Fibroblast of skin of left biceps (primary cell): ENCODE measurements around the gene TMEM178A.
A peak's percentile ranks its signal among the peaks of the same experiment; 100 is the strongest.

ENCODE experiments used
- DNase-seq, 2 experiments: peaks; one replicate each; pipeline ENCODE4 v3.0.0-alpha.2; 2013; ENCODE audit warnings: low read depth in 2 of 2

The TMEM178A gene

DNA sequence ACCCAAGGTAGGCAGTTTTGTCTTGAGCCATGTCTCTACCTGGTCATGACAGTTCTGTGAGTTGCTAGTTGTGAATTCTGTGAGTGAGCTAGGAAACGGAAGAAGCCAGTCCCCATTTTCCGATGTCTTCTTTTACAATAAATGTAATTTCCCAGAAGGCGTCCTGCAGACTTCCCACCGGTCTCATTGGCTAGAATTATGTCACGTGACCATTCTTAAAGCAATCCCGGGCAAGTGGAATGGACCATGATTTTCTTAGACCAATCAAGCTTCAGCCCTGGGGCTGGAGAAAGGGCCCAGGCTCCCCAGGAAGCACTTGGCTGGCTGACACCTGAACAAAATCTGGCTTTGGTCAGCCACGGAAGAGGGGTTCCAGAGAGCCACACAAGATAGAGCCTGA is 10.6 kb downstream of the TMEM178A start:
- DNase-seq = no peak

DNA sequence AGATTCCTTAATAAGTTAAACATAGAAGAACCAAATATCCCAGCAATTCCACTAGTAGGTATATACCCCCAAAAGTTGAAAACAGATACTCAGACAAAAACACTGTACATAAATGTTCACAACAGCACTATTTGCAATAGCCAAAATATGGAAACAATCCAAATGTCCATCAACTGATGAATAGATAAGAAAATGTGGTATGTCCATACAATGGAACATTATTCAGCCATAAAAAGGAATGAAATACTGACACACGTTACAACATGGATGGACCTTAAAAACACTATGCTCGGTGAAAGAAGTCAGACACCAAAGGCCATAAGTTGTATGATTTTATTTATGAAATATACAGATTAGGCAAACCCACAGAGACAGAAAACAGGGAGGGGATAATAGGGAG is 12.5 kb downstream of the TMEM178A start:
- no peak for DNase-seq

DNA sequence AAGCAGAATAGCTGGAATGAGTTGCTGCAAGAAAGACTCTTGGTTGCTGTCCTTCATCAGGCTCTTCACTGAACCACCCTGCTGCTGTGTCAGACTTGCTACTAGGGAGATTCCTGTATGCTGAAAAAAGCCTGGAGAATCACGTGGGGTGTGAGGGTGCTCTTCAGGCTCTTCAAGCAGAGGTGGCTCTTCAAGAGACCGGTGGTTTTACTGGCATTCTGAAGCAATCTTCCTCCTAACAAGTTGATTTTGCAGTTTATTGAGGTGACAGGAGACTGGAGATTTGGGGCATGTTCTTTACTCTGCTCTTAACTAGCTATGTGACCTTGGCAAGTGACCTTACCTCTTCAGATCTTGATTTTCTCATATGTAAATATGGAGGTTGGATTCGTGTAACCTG is 14.1 kb downstream of the TMEM178A start:
- no peak for DNase-seq

DNA sequence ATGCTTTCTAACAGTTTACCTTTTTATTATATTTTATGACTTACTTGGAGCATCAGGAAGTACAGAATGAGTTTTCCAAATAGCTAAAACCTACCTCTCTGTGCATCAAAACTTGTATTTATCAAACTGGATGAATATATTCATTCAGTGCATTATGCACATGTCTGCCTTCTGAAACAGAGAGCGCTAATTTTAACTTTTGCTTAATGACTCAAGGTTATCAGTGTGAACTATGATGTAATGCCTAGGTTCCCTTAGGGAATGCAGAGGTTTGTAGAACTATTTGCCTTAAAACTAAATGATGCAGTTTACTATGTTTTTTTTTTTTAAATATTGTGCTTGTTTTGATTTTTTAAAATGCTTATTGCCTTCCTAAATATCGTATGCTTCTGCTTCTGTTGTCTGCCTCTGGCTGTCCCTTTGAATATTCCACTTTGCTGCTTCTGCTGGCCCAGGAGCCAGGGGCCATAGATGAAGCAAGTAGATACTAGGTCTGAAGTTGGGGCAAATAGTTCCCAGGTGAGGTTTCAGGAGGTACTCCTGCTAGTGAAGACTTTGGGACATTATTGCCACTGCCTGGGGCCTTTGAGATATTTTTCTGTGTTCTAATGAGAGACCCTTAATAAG is 16.5 kb downstream of the TMEM178A start:
- DNase-seq = no peak

DNA sequence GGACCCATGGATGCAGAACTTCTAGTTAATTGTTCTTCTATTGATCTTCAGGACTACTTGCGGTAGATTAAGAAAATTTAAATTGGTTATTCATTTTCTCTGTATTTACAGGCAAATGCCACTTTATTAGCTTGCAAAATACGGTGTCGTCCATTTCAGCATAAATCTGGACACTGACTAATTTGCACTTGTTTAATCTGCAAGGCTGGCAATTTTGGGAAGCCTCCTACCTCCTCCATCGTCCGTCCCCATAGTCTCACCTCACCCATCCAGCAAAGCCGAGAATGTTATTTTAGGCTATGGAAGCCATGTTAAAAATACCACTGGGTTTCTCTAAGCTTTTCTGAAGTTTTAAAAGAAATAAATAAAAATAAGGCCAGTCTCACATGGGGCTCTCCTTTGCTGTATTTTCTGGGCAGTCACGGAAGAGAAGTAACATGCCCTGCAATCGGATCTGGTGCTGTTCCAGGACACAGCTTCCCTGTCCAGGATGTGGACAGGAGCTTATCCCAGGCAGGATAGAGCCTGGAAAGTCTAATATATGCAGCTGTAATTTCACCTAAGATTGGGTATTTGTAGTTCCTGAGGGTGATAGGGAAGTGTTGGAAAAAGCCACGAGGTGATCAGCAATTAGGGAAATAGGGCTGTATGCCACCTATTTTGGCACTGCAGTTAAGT is 17.4 kb downstream of the TMEM178A start:
- no peak for DNase-seq

DNA sequence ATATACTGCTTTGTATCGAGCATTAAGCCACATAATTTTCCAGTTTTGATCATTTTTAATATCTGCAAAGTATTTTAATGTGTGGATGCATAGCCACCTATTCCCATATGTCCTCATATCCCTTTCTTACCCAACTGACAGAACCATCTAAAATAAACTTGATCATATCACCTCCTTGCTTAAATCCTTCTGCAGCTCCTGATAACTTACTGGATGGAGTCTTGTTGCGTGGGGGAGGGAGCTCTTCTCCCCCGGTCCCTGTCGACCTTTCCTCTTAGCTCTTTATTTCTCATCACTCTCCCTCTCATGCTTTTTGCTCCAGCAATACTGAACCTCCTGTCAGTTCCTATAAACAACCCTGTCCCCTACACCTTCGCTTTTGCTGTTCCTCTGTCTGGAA is 18.7 kb downstream of the TMEM178A start:
- no peak for DNase-seq

DNA sequence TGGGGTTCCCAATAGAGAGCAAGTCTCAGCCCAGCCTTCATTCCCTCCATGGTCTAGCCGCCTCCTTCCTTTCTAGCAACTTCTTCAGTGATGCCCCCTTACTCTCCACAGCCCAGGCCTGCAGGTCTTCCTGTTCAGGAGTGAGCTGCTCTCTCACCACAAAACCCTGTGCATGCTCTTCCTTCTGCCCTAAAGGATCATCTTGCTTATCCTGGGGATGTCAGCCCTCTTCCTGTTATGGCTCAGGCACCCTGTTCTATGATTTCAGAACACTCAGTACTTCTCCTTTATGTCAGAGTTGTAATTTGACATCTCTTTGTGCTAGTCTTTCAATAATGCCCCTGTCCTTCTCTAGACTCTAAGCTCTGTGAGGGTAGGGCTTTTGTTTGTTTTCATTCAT is 19.4 kb downstream of the TMEM178A start:
- DNase-seq = no peak

DNA sequence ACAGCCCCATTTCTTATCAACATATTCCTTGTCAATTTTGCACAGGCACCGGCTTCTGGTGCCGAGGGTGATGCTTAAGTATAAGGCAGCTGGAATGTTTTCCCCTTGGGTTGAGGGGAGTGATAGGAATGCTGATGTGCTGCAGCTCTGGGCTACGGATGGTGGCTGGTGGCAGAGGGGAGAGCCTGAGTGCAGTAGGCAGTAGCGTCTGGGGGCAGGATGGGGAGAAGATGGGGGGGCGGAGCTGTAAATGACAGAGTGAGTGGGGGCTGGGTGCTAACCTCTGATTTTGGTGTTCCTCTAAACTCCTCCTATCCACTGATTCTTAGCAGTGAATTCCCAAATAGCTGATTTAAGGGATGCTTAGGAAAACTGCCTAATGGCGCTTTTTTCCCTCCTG is 20.7 kb downstream of the TMEM178A start:
- no peak for DNase-seq

DNA sequence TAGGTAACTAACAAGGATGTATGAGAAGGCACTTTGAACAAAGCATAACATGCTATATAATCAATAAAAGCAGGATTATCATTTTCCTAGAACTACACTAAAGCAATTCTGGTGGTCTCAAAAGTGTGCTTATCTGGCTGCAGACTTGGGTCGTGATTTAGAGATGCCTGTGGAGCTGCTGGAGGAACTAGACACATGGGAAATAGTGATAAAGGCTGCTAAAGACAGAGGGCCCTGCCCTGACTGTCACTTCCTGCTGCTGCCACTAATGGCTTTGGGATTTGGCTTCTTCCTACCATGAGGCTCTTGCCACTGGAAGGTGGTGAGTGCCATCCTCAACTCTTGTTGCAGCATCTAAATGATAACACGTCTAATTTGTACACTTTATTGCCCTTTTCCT is 22.5 kb downstream of the TMEM178A start:
- DNase-seq = no peak

DNA sequence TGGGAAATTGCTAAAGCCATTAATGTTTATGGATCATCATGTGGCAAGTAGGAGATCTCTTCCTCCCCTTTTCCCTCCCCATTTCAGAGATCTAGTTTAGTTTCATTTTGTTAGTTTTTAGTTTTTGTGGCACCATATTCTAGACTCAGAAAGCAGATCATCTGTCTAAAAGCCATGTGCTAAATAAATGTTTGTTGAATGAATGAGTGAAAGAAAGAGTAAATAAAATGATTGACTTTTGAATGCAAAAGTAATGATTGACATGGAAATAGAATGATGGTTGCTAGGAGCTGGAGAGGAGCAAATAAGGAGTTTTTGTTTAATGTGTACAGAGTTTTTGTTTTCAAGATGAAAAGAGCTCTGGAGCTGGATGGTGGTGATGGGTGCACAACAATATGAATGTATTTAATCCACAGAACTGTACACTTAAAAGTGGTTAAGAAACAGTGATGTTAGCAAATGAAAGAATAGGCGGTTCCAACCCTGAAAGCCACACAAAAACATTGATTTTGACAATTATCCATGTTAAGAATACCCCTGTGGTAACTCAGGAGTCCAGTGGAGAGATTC is 23.6 kb downstream of the TMEM178A start:
- DNase-seq = no peak

DNA sequence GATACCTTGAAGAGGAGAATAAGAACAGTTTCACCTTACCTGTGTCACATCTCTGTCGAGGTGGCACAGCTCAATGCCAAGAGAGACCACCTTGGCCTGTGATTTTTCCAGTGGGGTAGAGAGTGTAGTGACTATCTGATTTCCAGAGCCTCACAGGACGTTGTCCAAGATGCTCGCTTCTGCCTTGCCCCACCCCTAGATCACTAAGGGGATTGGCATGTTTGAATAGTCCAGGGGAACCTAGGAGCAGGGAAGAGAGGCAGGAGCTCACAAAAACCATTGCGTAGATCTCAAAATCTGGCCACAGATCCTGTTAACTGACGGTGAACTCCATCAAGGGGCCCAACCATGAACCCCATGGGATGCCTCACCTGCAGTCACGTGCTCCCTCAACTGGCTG is 24.2 kb downstream of the TMEM178A start:
- DNase-seq = no peak

DNA sequence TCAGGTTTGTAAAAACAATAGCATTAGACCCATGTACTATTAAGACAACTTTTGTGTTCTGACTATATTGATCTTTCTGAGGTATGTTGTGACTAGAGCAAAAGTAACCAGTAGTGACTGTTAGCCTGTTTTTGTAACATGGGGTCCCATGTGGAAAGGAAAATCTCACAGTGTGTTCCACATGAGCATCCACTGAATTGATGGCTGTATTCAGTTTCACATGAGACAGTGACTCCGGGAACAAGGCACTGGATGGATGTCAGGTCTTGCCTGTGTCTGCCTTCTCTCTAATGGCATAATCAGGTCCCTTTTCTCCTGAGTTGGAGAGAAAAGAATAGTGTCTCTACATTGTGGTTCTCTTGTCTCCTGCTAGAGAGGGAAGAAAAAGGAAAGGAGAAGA is 27.5 kb downstream of the TMEM178A start:
- no peak for DNase-seq

DNA sequence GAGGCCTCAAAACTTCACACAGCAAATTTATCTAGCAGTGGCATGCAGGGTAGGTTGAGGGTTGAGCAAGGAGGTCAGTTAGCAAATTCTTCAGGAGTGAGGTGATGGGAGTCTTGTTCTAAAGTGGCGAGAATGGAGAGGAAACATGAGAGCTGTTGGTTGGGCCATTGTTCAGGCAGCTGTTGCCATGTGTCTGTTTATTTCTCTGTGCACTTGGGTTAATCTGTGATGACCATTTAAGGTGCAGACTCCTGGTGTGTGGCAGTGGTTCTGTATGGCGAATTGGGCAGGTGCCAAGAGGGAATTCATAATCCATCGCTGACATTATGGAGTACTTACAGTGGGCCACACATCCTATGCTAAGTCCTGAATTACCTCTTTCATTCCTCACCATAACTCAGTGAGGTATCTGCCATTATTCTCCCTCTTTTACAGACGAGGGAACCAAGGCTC is 30.4 kb downstream of the TMEM178A start:
- peak; percentile 12 to 14 for DNase-seq

DNA sequence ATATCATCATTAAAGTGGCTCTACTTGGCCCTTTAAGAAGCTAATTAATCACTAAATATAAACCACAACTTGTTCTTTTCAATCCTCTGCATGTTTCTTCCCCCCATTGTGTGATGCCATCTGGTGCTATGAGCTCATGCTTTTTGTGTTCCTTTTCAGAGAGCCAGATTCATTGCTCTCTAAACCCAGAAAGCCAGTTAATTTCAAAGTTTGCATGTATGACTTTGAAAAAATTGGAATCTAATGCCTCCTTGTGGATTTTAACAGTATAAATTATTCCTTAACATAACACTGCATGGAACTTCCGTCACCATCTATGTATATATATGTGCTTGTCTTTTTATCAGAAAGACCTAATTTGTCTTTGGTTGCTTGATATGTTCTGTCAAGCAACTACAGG is 31.1 kb downstream of the TMEM178A start:
- DNase-seq = peak; percentile 26 to 27

DNA sequence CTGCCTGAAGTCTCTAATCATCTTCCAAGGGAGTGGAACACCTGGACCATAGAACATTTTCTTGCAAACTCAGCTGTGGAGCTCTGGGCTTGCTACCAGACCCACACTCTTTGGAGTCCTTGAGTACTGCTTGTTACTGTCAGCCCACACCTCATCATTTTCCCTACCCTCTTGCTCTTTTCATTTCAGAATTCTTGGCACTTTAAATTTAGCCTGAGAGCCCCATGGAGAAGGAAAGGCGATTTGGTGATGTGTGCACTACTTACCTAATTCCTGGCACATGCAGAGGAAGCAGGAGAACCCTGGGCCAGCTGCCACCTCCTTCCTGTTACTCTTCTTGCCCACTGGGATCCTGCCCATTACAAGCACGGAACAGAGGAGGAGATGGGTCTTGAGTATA is 31.7 kb downstream of the TMEM178A start:
- DNase-seq = no peak

DNA sequence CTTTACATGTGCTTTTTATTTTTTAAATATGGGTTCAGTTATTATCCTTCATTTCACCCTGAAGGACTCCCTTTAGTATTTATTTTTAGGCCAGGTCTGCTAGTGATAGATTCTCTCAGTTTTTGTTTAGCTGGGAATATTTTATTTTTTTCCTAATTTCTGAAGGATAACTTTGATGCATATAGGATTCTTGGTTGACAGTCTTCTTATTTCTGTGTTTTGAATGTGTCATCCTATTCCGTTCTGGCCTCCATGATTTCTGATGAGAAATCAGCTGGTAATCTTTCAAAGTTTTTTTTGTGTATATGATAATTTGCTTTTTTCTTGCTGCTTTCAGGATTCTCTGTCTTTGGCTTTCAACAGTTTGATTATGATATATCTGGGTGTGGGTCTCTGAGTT is 35.4 kb downstream of the TMEM178A start:
- DNase-seq = no peak

DNA sequence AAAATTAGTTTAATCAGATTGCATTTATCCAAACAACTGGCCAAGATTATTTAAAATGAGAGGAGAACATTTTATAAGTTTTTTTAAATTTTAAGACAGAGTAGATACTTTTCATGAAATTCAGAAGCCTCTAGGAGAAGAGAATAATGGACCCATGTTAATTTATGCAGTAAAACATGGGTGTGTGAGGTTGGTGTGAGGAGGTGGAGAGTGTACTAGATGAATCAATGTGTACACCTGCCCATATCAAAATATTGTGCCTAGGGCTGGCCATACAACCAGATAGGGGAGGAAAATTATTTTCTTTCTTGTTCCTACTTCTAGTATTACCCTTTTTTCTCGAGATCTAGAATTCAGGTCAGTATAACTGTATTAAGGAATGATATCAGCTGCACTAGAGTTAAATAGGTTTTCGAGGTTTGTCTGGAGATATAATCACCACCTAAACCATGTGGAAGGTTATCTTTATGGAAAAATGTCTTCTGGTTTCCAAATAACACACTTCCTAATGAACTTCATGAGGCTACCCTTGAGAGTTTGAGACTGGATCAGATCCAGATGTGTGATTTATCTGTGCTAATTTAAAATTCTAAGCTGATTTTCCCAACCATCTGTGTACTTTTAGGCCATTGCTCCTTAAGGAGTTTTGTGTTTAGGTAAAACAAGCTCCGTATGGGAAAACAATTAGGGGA is 37.6 kb downstream of the TMEM178A start:
- DNase-seq = no peak

DNA sequence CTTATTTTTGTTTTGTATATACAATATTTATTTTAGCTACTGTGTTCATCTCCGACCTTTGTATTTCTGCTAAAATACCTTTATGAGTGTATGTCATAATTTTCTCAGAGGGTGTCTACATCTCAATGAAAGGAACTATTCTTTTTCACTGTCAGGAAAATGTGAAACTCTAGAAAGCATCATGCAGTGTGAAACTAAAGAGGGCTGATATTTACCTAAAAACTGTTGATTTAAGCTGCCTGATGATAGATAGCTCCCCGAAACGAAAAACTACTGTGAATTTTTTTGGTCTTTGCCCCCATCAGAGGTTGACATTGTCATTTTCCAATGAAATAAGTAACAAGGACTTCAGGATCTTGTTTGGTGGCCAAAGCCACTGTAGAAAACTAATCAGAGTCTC is 38.8 kb downstream of the TMEM178A start:
- DNase-seq = no peak

DNA sequence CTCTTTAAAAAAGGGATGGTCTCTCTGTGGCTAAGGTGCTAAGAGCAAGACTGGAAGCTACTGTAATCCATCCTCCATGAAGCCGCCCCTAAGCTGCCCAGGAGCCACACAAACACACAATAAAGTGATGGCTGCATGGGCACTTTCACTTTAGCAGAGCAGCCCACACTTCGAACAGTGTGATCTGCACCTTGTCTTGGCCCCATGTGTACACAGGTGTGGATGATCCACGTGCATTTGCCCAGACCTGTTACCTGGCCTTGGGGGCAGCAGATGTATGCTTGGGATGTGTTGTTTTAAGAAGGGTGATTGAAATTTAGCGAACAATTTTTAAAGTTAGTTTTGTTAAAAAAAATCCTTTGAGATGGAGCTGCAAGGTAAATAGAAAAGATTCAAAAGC is 39.9 kb downstream of the TMEM178A start:
- no peak for DNase-seq

DNA sequence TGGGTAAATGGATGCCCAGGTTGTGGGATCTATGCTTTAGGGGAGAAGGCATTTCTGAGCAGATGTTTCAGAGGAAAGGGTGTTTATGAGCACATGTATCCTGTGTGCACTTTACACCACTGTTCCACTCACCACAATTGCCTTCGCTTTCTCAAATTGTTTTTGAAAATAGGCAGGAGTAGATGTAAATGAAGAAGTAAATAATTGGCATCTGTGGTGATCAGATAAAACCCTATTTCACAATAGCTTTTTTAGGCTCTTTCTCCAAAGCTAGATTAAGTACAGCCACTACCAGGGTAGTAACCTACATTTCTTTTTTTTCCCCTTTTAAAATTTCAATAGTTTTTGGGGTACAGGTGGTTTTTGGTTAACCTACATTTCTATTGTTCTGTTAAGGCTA is 40.6 kb downstream of the TMEM178A start:
- DNase-seq = no peak

DNA sequence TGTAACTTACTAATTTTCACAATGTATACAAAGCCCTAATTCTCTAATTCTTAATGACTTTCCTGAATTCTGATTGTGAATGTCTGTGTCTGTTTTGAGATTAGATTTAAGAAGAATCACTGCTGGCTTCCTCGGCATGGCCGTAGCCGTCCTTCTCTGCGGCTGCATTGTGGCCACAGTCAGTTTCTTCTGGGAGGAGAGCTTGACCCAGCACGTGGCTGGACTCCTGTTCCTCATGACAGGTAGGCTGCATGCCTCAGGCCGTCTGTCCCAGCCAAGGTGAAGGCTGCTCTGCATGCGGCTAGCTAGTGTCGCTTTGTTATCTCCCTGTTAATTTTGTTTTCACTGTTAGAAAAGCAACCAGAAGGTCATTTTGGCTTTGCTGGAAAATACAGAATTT is 41.2 kb downstream of the TMEM178A start:
- DNase-seq = no peak

DNA sequence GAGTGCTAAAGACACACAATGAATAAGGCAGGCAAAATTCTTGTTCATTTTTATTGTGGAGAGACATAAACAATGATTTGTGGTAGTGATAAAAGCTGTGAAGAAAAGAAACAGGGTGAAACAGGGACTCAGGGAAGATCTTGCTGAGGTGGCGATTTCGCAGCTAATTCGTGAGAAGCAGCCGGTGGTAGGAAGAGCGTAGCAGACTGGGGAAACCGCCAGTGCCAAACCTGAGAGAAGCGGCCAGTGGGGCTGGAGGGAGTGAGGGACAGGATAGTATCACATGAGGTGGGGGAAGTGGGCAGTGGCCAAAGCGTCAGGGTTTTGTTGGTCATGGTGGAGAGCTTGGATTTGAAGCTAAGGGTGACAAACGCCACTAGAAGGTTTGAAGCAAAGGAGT is 42.3 kb downstream of the TMEM178A start:
- no peak for DNase-seq

DNA sequence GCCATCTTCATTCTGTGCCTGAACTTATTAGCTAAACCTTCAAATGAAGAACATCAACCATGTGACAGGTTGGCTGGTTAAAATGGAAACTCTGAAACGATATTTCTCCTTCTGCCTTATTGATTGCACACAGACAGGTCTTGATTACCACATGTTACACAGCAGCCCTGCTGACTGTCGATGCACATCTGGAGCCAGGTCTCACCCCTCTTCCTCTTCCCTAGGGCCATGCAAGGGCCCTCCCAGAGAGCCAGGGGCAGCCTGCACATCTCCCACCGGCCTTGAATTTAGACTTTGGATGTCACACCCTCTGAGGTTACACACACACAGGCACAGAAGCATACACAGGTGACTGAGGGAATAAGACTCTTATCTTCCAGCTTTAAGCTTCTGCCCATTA is 45.1 kb downstream of the TMEM178A start:
- no peak for DNase-seq
